Spinal cord (tissue), 10 donors: ENCODE results near the gene AGXT2. TPM values are rescaled to one million over a fixed set of nuclear protein-coding genes. Genes with fewer than 3 reads are reported as not detected.

Experiments used
- DNase-seq, 6 donors: peaks; one replicate each; pipeline versions ENCODE4 v3.0.0 to v3.0.0-alpha.2; 2013 to 2015; ENCODE audit warnings: low spot score in 6 of 6, low read depth in 4 of 6
- H3K27ac ChIP-seq: one replicate; pipeline ENCODE4 v1.5.1; 2013; ENCODE audit warnings: low read depth, low read length, control low read depth
- H3K27me3 ChIP-seq: one replicate; pipeline ENCODE4 v1.6.1; 2013; ENCODE audit warnings: low read length; ENCODE audit not compliant: control insufficient read depth, insufficient read depth
- H3K36me3 ChIP-seq: one replicate; pipeline ENCODE4 v1.6.1; 2013; ENCODE audit warnings: low read length; ENCODE audit not compliant: control insufficient read depth, insufficient read depth
- H3K4me1 ChIP-seq: one replicate; pipeline ENCODE4 v1.6.1; 2013; ENCODE audit warnings: low read length; ENCODE audit not compliant: control insufficient read depth, insufficient read depth
- H3K4me3 ChIP-seq: one replicate; pipeline ENCODE4 v1.5.1; 2013; ENCODE audit warnings: low read depth, low read length, control low read depth
- H3K9me3 ChIP-seq: one replicate; pipeline ENCODE4 v1.6.1; 2013; ENCODE audit warnings: low read length; ENCODE audit not compliant: control insufficient read depth, insufficient read depth
- WGBS: methylation state at CpG from one replicate; pipeline ENCODE4 v1.1.5; 2013; ENCODE audit warnings: missing lambda C conversion rate; ENCODE audit not compliant: insufficient coverage; 5-methylcytosine and 5-hydroxymethylcytosine counted together
- polyA plus RNA-seq, 2 donors: library from polyadenylated mRNA; unstranded; fragments of 120-200 nt; gene quantifications; one replicate each; pipeline ENCODE4 v1.2.1, GENCODE V29; 2013; ENCODE audit not compliant: insufficient read length in 2 of 2
- total RNA-seq, 2 donors: library from RNA; depleted of rRNA in 1 of 2; stranded (reverse); fragments of 120-200 nt in 1 of 2; fragments of >200 nt in 1 of 2; gene quantifications; one replicate each; pipeline versions ENCODE4 v1.2.3 to v1.2.4, GENCODE V29; 2013 to 2014
- donor health status: healthy.

Gene AGXT2
- total and polyA plus RNA-seq, 4 donors = 0.11 to 0.21 TPM; not detected in 2

DNA sequence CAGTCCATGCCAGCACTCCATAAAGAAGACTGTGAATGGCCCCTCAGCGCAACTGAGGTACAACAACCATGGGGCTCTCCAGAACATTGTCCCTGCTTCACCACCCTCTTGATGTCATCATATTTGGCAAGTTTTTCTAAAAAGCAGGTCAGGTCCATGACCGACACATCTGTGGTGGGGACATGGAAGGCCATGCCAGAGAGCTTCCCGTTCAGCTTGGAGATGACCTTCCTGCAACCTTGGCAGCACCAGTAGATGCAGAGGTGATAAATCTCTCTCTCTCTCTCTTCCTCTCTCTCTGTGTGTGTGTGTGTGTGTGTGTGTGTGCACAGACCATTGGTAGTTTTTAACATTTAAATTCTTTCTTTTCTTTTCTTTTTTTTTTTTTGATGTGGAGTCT is 35.4 kb upstream of the AGXT2 start:
- WGBS = 93% methylated on average over 2 of the region's 3 CpGs
- no peaks in the 10 kb centered on the region for H3K9me3 ChIP-seq
- no peak for DNase-seq
- H3K4me3 ChIP-seq = no peak overlapping the region
- H3K27me3 ChIP-seq = no peaks in the 10 kb centered on the region
- H3K36me3 ChIP-seq = no peaks in the 10 kb centered on the region
- peaks cover 4% of the 10 kb centered on the region for H3K4me1 ChIP-seq
- H3K27ac ChIP-seq = no peak overlapping the region

DNA sequence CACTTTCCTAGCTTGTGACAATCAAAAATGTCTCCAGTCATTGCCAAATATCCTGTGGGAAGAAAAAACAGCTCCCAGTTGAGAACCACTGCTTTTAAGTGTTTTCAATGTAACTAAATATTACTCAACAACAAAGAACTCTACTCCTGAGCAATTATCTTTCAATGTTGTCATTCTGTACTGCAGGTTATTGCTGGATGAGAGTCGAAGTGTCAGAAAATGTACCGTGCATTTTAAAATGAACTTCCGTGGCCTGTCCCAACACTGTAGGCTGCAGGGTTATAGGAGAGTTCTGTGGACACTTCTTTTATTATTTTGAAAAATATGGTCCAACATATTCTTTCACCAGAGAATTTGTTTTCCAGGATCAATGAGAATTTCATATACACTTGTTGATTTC is 34.8 kb upstream of the AGXT2 start:
- H3K4me1 ChIP-seq = no peaks in the 10 kb centered on the region
- no CpG with 5 or more reads among the region's 3 CpGs for WGBS
- no peak for DNase-seq

DNA sequence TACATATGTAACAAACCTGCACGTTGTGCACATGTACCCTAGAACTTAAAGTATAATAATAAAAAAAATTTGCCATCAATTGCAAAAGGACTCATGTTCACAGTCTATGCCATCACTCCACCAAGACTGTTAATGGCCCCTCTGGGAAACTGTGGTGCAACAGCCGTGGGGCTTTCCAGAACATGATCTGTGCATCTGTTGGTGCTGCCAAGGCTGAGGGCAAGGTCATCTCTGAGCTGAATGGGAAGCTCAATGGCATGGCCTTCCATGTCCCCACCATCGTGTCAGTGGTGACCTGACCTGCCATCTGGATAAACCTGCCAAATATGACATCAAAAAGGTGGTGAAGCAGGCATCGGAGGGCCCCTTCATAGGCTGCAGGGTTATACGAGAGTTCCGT is 33.4 kb upstream of the AGXT2 start:
- no peak for DNase-seq
- 84% methylated on average over 2 of the region's 6 CpGs for WGBS
- Histone ChIP-seq H3K27ac (no peak overlapping the region), H3K4me1 (no peaks in the 10 kb centered on the region), H3K27me3 (no peaks in the 10 kb centered on the region), H3K4me3 (no peak overlapping the region), H3K36me3 (no peaks in the 10 kb centered on the region), H3K9me3 (no peaks in the 10 kb centered on the region)

More for the DNA sequence above, 34.8 kb upstream of the AGXT2 start:
- Histone ChIP-seq H3K4me3 (no peak overlapping the region), H3K9me3 (no peaks in the 10 kb centered on the region), H3K36me3 (no peaks in the 10 kb centered on the region), H3K27ac (no peak overlapping the region), H3K27me3 (no peaks in the 10 kb centered on the region)

DNA sequence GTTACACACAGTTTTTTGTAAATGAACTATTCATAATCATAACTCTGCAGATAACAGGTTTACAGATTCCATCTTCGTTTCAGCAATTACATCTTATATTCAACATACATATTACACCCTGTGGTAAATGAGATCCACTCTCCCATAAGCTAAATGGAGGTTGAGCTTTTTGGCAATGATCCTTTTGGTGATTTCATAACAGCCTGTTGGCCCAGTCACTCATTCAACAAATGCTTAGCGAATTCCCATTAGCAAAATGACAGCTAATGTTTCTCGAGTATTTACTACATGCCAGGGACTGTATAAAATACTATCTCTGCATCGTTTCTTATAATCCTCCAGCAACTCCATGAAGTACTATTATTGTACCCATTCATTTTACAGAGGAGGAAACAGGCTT is 25.4 kb upstream of the AGXT2 start:
- no peaks in the 10 kb centered on the region for H3K9me3 ChIP-seq
- H3K27me3 ChIP-seq = no peaks in the 10 kb centered on the region
- no peaks in the 10 kb centered on the region for H3K4me1 ChIP-seq
- peak in 1 of 6 donors; percentile 45 for DNase-seq
- no peak overlapping the region for H3K27ac ChIP-seq
- 100% methylated on average over 1 of the region's 4 CpGs for WGBS
- no peaks in the 10 kb centered on the region for H3K36me3 ChIP-seq
- H3K4me3 ChIP-seq = no peak overlapping the region

DNA sequence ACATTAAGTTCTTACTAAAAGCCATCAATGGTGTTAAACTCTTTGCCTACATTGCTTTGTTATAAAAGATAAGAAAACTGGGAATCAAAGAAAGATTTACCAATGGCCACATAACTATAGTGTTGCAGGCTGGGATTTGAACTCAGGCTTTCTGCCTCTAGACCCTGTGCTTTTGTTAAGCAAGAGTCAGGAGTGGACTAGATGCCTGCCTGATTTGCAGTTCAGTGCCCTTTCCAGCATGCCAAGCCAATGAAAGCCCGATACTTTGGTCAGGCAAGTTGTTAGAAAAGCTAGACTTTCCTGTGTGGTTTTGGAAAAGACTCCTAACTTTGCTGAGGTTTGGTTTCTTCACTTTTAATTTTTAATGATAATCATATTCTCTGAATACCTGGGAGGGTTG is 21.4 kb upstream of the AGXT2 start:
- Histone ChIP-seq H3K9me3 (no peaks in the 10 kb centered on the region), H3K4me3 (no peak overlapping the region), H3K27ac (no peak overlapping the region), H3K27me3 (no peaks in the 10 kb centered on the region), H3K4me1 (no peaks in the 10 kb centered on the region), H3K36me3 (no peaks in the 10 kb centered on the region)
- no peak for DNase-seq
- no CpG with 5 or more reads among the region's 1 CpG for WGBS

DNA sequence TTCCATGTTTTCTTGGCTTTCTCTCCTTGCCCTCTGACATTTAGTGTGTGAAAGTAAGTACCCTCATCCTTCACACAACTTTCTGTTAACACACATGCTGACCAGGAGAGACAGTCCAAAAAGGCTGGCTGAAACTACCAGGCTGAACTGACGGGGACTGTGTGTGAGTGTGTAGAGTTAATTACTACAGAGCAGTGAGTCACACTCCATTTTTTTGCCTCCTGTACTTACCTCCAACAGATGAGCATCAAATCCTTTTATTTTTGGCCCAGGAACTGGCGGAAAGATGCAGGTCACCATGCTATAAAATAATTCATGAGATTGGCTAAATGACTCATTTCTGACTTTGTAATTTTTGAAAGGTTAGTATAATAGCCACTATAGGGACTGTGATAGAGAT is 20.2 kb upstream of the AGXT2 start:
- H3K36me3 ChIP-seq = no peaks in the 10 kb centered on the region
- no peak overlapping the region for H3K4me3 ChIP-seq
- no peaks in the 10 kb centered on the region for H3K9me3 ChIP-seq
- no peaks in the 10 kb centered on the region for H3K4me1 ChIP-seq
- no peak overlapping the region for H3K27ac ChIP-seq
- H3K27me3 ChIP-seq = no peaks in the 10 kb centered on the region
- WGBS = 100% methylated on average over 1 of the region's 2 CpGs
- DNase-seq = no peak

DNA sequence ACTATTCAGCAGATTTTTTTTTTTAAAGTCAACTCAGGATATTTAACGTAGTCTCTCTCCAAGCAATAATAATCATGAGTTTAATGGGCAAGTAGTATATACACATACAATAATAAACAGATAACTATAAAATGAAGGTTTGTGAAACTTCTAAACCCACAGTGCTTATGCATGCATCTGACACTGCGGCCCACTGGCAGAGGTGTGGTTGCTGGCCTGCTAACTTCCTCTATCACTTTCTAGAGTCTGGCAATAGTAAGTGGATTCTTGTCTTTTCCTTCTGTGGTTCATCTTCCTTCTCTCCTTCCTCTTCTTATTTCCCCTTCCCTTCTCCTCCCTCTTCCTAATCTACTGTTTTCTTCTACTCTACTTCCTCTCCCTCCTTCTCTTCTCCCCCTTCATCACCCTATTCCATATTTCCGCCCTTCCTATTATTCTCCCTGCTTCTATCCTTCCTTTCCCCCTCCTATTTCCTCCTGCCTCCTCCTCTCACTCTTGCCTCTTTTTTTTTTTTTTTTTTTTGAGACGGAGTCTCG is 18.6 kb upstream of the AGXT2 start:
- no peak overlapping the region for H3K27ac ChIP-seq
- no peaks in the 10 kb centered on the region for H3K36me3 ChIP-seq
- no peak for DNase-seq
- no peak overlapping the region for H3K4me3 ChIP-seq
- no peaks in the 10 kb centered on the region for H3K4me1 ChIP-seq
- no peaks in the 10 kb centered on the region for H3K9me3 ChIP-seq
- no peaks in the 10 kb centered on the region for H3K27me3 ChIP-seq
- no CpG with 5 or more reads among the region's 5 CpGs for WGBS

DNA sequence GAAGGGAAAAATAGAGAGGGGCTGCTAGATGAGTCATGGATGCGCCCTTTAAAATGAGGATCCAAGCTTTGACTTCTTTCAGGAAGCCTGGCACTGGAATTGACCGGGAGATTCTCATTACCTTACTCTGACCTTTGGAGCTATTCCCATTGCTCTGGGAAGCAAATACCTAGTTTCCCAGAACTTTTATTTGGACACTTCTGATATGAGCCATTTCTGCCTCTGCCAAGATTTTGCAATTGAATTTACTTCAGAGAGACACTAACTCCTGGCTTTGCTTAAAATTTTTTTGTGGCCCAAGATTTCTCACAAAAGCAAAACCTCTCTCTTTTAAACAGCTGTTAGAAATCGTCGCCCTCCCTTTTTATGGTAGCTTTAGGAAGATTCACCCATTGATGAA is 15.7 kb upstream of the AGXT2 start:
- Histone ChIP-seq H3K4me3 (no peak overlapping the region), H3K27ac (no peak overlapping the region), H3K4me1 (no peaks in the 10 kb centered on the region), H3K9me3 (no peaks in the 10 kb centered on the region), H3K27me3 (no peaks in the 10 kb centered on the region), H3K36me3 (no peaks in the 10 kb centered on the region)
- 80% methylated on average over 2 of the region's 4 CpGs for WGBS
- DNase-seq = no peak

DNA sequence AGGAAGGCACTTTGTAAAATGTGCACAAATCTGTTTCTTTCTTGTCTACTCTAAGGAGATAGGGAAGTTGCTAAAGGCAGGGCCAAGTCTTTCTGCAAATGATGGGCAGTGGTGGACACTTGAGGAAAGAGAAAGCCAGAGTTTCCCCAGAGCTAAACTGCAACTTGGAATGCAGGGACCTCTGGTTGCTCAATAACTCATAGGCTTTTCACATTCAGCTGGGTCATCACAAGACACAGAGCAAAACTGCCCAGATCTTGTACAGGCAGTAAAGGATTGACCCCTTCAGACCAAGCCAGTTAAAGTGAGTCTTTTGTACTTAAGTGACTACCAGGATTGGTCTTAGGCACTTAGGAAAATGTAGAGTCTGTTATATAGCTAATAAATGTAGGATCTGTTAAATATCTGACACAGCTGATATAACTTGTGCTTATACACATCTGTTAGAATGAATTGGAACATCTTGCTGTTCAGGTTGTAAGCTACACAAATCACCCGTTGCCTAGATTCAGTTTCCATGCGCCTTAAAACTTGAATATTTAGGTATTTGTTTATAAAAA is 13.5 kb upstream of the AGXT2 start:
- Histone ChIP-seq H3K27me3 (no peaks in the 10 kb centered on the region), H3K27ac (no peak overlapping the region), H3K9me3 (no peaks in the 10 kb centered on the region), H3K4me3 (no peak overlapping the region), H3K36me3 (no peaks in the 10 kb centered on the region), H3K4me1 (no peaks in the 10 kb centered on the region)
- no peak for DNase-seq
- WGBS = no CpG with 5 or more reads among the region's 2 CpGs

DNA sequence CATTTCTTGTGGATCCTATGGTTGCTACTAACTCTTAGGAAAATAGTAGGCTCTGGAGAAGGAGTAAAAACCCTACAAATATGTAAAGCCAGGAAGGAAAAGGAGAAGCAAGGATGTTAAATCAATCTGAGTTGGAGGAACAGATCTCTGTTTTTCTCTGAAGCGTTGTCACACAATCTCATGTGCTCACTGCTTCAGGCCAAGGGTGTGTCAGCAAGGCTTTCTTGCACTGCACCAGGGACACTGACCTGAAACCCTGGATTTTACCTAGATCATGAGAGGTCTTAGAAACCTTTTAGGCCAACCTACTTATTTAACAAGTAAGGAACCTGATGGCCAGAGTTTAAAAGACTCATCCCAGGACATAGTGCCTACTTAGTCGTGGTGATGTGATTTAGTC is 12.5 kb upstream of the AGXT2 start:
- no peak overlapping the region for H3K4me3 ChIP-seq
- 75% methylated on average over 2 of the region's 2 CpGs for WGBS
- DNase-seq = no peak
- H3K4me1 ChIP-seq = no peaks in the 10 kb centered on the region
- no peak overlapping the region for H3K27ac ChIP-seq
- no peaks in the 10 kb centered on the region for H3K9me3 ChIP-seq
- no peaks in the 10 kb centered on the region for H3K36me3 ChIP-seq
- H3K27me3 ChIP-seq = no peaks in the 10 kb centered on the region
